Measurements from ENCODE around the gene KCNIP1.

- TF ChIP-seq, protein P1, sequence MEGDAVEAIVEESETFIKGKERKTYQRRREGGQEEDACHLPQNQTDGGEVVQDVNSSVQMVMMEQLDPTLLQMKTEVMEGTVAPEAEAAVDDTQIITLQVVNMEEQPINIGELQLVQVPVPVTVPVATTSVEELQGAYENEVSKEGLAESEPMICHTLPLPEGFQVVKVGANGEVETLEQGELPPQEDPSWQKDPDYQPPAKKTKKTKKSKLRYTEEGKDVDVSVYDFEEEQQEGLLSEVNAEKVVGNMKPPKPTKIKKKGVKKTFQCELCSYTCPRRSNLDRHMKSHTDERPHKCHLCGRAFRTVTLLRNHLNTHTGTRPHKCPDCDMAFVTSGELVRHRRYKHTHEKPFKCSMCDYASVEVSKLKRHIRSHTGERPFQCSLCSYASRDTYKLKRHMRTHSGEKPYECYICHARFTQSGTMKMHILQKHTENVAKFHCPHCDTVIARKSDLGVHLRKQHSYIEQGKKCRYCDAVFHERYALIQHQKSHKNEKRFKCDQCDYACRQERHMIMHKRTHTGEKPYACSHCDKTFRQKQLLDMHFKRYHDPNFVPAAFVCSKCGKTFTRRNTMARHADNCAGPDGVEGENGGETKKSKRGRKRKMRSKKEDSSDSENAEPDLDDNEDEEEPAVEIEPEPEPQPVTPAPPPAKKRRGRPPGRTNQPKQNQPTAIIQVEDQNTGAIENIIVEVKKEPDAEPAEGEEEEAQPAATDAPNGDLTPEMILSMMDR (IDR thresholded peaks at IDR 0.05): no peak
- no peak for TF ChIP-seq POLR2A (IDR thresholded peaks at IDR 0.05)
These were observed 39.0 kb downstream of the KCNIP1 start for GRCh38 chr5:170542691-170543293.
